Gastrocnemius medialis (tissue), 4 donors: ENCODE data around the gene ZNF878. TPM values are rescaled to one million over a fixed set of nuclear protein-coding genes. Genes with fewer than 3 reads are reported as not detected.

ENCODE experiments used
- ATAC-seq, 2 donors: fragments of 150-250 bp; one replicate each; pipeline ENCODE4 v1.9.1; 2016
- DNase-seq, 2 donors: peaks; one replicate each; pipeline ENCODE4 v3.0.0-alpha.2; 2019
- H3K27ac ChIP-seq, 4 donors: fragments of 200-600 bp; sonication (generic); 1 replicate in 1 of 4; 2 replicates in 3 of 4; pipeline ENCODE4 v1.5.1; 2016 to 2018; ENCODE audit warnings: mild to moderate bottlenecking in 2 of 4, moderate library complexity in 1 of 4
- H3K27me3 ChIP-seq, 3 donors: fragments of 200-600 bp; sonication (generic) in 2 of 3; 1 replicate in 1 of 3; 2 replicates in 2 of 3; pipeline versions ENCODE4 v1.5.1 to v1.6.0; 2016 to 2019; ENCODE audit warnings: mild to moderate bottlenecking in 1 of 3, moderate library complexity in 1 of 3
- H3K36me3 ChIP-seq, 2 donors: fragments of 200-600 bp; sonication (generic) in 1 of 2; one replicate each; pipeline ENCODE4 v1.5.1; 2017 to 2018
- H3K4me1 ChIP-seq, 2 donors: fragments of 200-600 bp; sonication (generic) in 1 of 2; one replicate each; pipeline ENCODE4 v1.5.1; 2016 to 2017; ENCODE audit warnings: mild to moderate bottlenecking in 2 of 2
- H3K4me3 ChIP-seq, 4 donors: fragments of 200-600 bp; sonication (generic) in 3 of 4; 1 replicate in 1 of 4; 2 replicates in 3 of 4; pipeline ENCODE4 v1.5.1; 2016 to 2019; ENCODE audit warnings: mild to moderate bottlenecking in 2 of 4
- H3K9me3 ChIP-seq, 3 donors: fragments of 200-600 bp; sonication (generic) in 2 of 3; 1 replicate in 1 of 3; 2 replicates in 2 of 3; pipeline ENCODE4 v1.5.1; 2016 to 2019
- CTCF ChIP-seq, 5 experiments: fragments of 450-650 bp in 3 of 5; fragments of 200-600 bp in 2 of 5; sonication (generic) in 2 of 5; IDR thresholded peaks in 4 of 5; conservative IDR thresholded peaks in 1 of 5; 1 replicate in 4 of 5; 2 replicates in 1 of 5; pipeline ENCODE4 v1.5.1; 2016 to 2019; ENCODE audit warnings: antibody characterized with exemption in 5 of 5, mild to moderate bottlenecking in 3 of 5, moderate library complexity in 3 of 5
- POLR2A ChIP-seq, 2 donors: fragments of 450-650 bp; IDR thresholded peaks; one replicate each; pipeline ENCODE4 v1.6.1; 2017; ENCODE audit warnings: antibody characterized with exemption in 2 of 2, mild to moderate bottlenecking in 2 of 2, moderate library complexity in 2 of 2
- in situ Hi-C, 4 donors: fragments of 200-750 bp; cut with MboI; loops; one replicate each; pipeline versions ENCODE4 v1.15.0 to v1.8.0; 2017; ENCODE audit warnings: low sequenced_read_pairs in 4 of 4
- intact Hi-C: fragments of 100-400 bp; cut with DNase I; formaldehyde crosslinking; loops from one replicate; pipeline ENCODE4 v1.15.1; 2023; ENCODE audit warnings: low total_unique reads
- total RNA-seq, 4 donors: library from RNA; depleted of rRNA; stranded (reverse); fragments of >200 nt; gene quantifications; one replicate each; pipeline versions ENCODE4 v1.1.0 to v1.2.3, GENCODE V29; 2016

ZNF878 gene
- total RNA-seq, 4 donors from 2014 or later, result not detected

- DNase-seq (no peak), ATAC-seq (no peak)
- H3K4me3 ChIP-seq, result peak overlapping the region in 1 of 4 donors; percentile 27
- peaks cover 14 to 51% (median 32%) of the 10 kb centered on the region in 3 donors for H3K9me3 ChIP-seq
- H3K27me3 ChIP-seq, result no peaks in the 10 kb centered on the region
- H3K27ac ChIP-seq, result no peak overlapping the region
- intact Hi-C loops, result no loop called here
- H3K36me3 ChIP-seq, result peaks cover 17 to 59% of the 10 kb centered on the region in 2 donors
- in situ Hi-C loops, result no loop called here
- TF ChIP-seq CTCF (IDR thresholded peaks at IDR 0.05 in 4 of 5, conservative IDR thresholded peaks at IDR 0.05 in 1 of 5), result no peak
- TF ChIP-seq POLR2A (IDR thresholded peaks at IDR 0.05), result no peak
- no peaks in the 10 kb centered on the region for H3K4me1 ChIP-seq
Measured at GRCh38 chr19:12015753-12016116, 37.0 kb downstream of the ZNF878 start.

- peaks cover 17 to 59% of the 10 kb centered on the region in 2 donors for H3K36me3 ChIP-seq
- TF ChIP-seq CTCF (IDR thresholded peaks at IDR 0.05 in 4 of 5, conservative IDR thresholded peaks at IDR 0.05 in 1 of 5) (no peak), POLR2A (IDR thresholded peaks at IDR 0.05) (no peak)
- in situ Hi-C loops, result no loop called here
Measured at GRCh38 chr19:12015015-12015752, 37.6 kb downstream of the ZNF878 start.

GRCh38 chr19:12000152-12000981 lies 52.4 kb downstream of the ZNF878 start:
- H3K36me3 ChIP-seq, result peaks cover 0 to 17% of the 10 kb centered on the region in 2 donors
- in situ Hi-C loops, result no loop called here
- H3K4me1 ChIP-seq, result no peaks in the 10 kb centered on the region
- H3K27me3 ChIP-seq, result no peaks in the 10 kb centered on the region
- H3K27ac ChIP-seq, result no peak overlapping the region
- no peak for ATAC-seq
- DNase-seq, result no peak
- H3K9me3 ChIP-seq, result no peaks in the 10 kb centered on the region
- intact Hi-C loops, result no loop called here
- no peak overlapping the region for H3K4me3 ChIP-seq
- TF ChIP-seq POLR2A (IDR thresholded peaks at IDR 0.05) (no peak), CTCF (IDR thresholded peaks at IDR 0.05 in 4 of 5, conservative IDR thresholded peaks at IDR 0.05 in 1 of 5) (no peak)

More at GRCh38 chr19:12015015-12015752, 37.6 kb downstream of the ZNF878 start:
- Histone ChIP-seq H3K27me3 (no peaks in the 10 kb centered on the region), H3K4me3 (peak overlapping the region in 1 of 4 donors; percentile 27), H3K4me1 (no peaks in the 10 kb centered on the region), H3K27ac (no peak overlapping the region), H3K9me3 (peaks cover 14 to 51% (median 32%) of the 10 kb centered on the region in 3 donors)
- ATAC-seq (no peak), DNase-seq (no peak)
- intact Hi-C loops, result no loop called here

- Histone ChIP-seq H3K4me3 (no peak overlapping the region), H3K27ac (no peak overlapping the region), H3K4me1 (no peaks in the 10 kb centered on the region), H3K36me3 (no peaks in the 10 kb centered on the region), H3K9me3 (no peaks in the 10 kb centered on the region), H3K27me3 (no peaks in the 10 kb centered on the region)
- TF ChIP-seq POLR2A (IDR thresholded peaks at IDR 0.05) (no peak), CTCF (IDR thresholded peaks at IDR 0.05 in 4 of 5, conservative IDR thresholded peaks at IDR 0.05 in 1 of 5) (no peak)
- in situ Hi-C loops (loop anchor here in 1 of 4 donors (10.0 kb wide), 1 partner anchor 200 kb away; the partner anchor contains the start of gene ZNF491), intact Hi-C loops (no loop called here)
- DNase-seq, result no peak
- ATAC-seq, result no peak
Measured at GRCh38 chr19:11995174-11995573, 57.6 kb downstream of the ZNF878 start.

Other genes with a start within 250 kb of the ZNF878 start
- gene ZNF440, start 238.7 kb downstream of the ZNF878 start, total RNA-seq, result 1 to 10 TPM; 2.5 to 5.5 (median 4.2) TPM
- gene ZNF439, start 204.2 kb downstream of the ZNF878 start, total RNA-seq, result under 1 TPM in 3 of 4 donors, not detected in 1; 0.42 to 0.68 (median 0.46) TPM
- gene ZNF69, start 165.2 kb downstream of the ZNF878 start, total RNA-seq, result 1 to 10 TPM in 3 of 4 donors, under 1 TPM in 1; 0.22 to 2.8 (median 1.8) TPM
- gene ZNF700, start 127.9 kb downstream of the ZNF878 start, total RNA-seq, result 1 to 10 TPM; 1.3 to 5.8 (median 4.0) TPM
- gene ZNF763, start 87.9 kb downstream of the ZNF878 start, total RNA-seq, result under 1 TPM; 0.46 to 0.80 (median 0.54) TPM
- 1 to 10 TPM; 3.6 to 8.2 (median 5.0) TPM for gene ZNF433, start 17.3 kb downstream of the ZNF878 start, total RNA-seq
- gene ZNF844, start 11.8 kb upstream of the ZNF878 start, total RNA-seq, result 1 to 10 TPM; 2.2 to 5.7 (median 4.9) TPM
- gene ZNF20, start 87.4 kb upstream of the ZNF878 start, total RNA-seq, result under 1 TPM in 3 of 4 donors, not detected in 1; 0.29 to 0.78 (median 0.41) TPM
- 1 to 10 TPM in 1 of 4 donors, under 1 TPM in 3; 0.22 to 1.4 (median 0.50) TPM for gene ZNF625, start 103.8 kb upstream of the ZNF878 start, total RNA-seq
- 1 to 10 TPM; 1.4 to 2.2 (median 1.8) TPM for gene ZNF136, start 110.1 kb upstream of the ZNF878 start, total RNA-seq
- gene ZNF44, start 241.9 kb upstream of the ZNF878 start, total RNA-seq, result 1 to 10 TPM; 2.6 to 4.0 (median 3.5) TPM